Gastrocnemius medialis (tissue), 4 donors: Measurements from ENCODE around the gene MTA2.
"Not testable (repeated sequence)": the region's sequence is repeated elsewhere in the genome, so short reads cannot be mapped to it uniquely, and the experiment has no call there.

Source experiments
- CTCF ChIP-seq, 5 experiments: fragments of 450-650 bp in 3 of 5; fragments of 200-600 bp in 2 of 5; sonication (generic) in 2 of 5; IDR thresholded peaks in 4 of 5; conservative IDR thresholded peaks in 1 of 5; 1 replicate in 4 of 5; 2 replicates in 1 of 5; pipeline ENCODE4 v1.5.1; 2016 to 2019; ENCODE audit warnings: antibody characterized with exemption in 5 of 5, mild to moderate bottlenecking in 3 of 5, moderate library complexity in 3 of 5
- POLR2A ChIP-seq, 2 donors: fragments of 450-650 bp; IDR thresholded peaks; one replicate each; pipeline ENCODE4 v1.6.1; 2017; ENCODE audit warnings: antibody characterized with exemption in 2 of 2, mild to moderate bottlenecking in 2 of 2, moderate library complexity in 2 of 2

GRCh38 chr11:62571493-62571892 lies 30.2 kb downstream of the MTA2 start:
- not testable (repeated sequence) for TF ChIP-seq CTCF (IDR thresholded peaks at IDR 0.05 in 4 of 5, conservative IDR thresholded peaks at IDR 0.05 in 1 of 5); POLR2A (IDR thresholded peaks at IDR 0.05)
